Naive thymus-derived CD4-positive, alpha-beta T cell (primary cell): ENCODE results near the gene FBLN1. TPM values are rescaled to one million over a fixed set of nuclear protein-coding genes. Genes with fewer than 3 reads are reported as not detected.

Experiments used
- ATAC-seq: fragments of 150-1000 bp; cut with Tn5 transposase; 2 replicates; pipeline ENCODE4 v1.10.0; 2021; ENCODE audit warnings: mild to moderate bottlenecking, moderate library complexity
- CTCF ChIA-PET: fragments of 350-600 bp; sonication (Branson Sonifier 250); formaldehyde crosslinking; loops from one replicate; lab custom pipeline; 2021; ENCODE audit warnings: antibody characterized with exemption; lab: Charles Lee
- POLR2A ChIA-PET: fragments of 350-600 bp; sonication (Branson Sonifier 250); formaldehyde crosslinking; loops from one replicate; lab custom pipeline; 2021; ENCODE audit warnings: antibody characterized with exemption, inconsistent platforms; lab: Charles Lee
- DNase-seq, 9 donors: peaks; one replicate each; pipeline versions ENCODE4 v3.0.0 to v3.0.0-alpha.2; 2020 to 2022; ENCODE audit warnings: mixed read lengths in 1 of 9
- H3K27ac ChIP-seq: one replicate; pipeline ENCODE4 v1.7.0; 2013; ENCODE audit warnings: mild to moderate bottlenecking, low read depth, low read length, moderate library complexity
- H3K27me3 ChIP-seq, 2 donors: one replicate each; pipeline ENCODE4 v1.7.0; 2013; ENCODE audit warnings: low read length in 2 of 2, mild to moderate bottlenecking in 2 of 2, moderate library complexity in 2 of 2; ENCODE audit not compliant: control insufficient read depth in 2 of 2, insufficient read depth in 2 of 2
- H3K36me3 ChIP-seq, 3 experiments: 1 replicate in 2 of 3; 2 replicates in 1 of 3; pipeline ENCODE4 v1.7.0; 2013; ENCODE audit warnings: low read length in 3 of 3, mild to moderate bottlenecking in 3 of 3, moderate library complexity in 1 of 3; ENCODE audit not compliant: insufficient read depth in 3 of 3, control insufficient read depth in 2 of 3
- H3K4me1 ChIP-seq, 2 donors: one replicate each; pipeline ENCODE4 v1.7.0; 2013; ENCODE audit warnings: low read length in 2 of 2, mild to moderate bottlenecking in 2 of 2, moderate library complexity in 1 of 2; ENCODE audit not compliant: control insufficient read depth in 2 of 2, insufficient read depth in 2 of 2
- H3K4me3 ChIP-seq: 2 replicates; pipeline ENCODE4 v1.7.0; 2013; ENCODE audit warnings: mild to moderate bottlenecking, low read length
- H3K9me3 ChIP-seq, 3 experiments: 1 replicate in 2 of 3; 2 replicates in 1 of 3; pipeline ENCODE4 v1.7.0; 2013; ENCODE audit warnings: low read length in 3 of 3; ENCODE audit not compliant: control insufficient read depth in 2 of 3
- H3K27ac Mint-ChIP-seq, 9 donors: one replicate each; pipeline ENCODE4 v1.8.0; 2020 to 2022; ENCODE audit warnings: mixed read lengths in 9 of 9, mild to moderate bottlenecking in 8 of 9, moderate library complexity in 5 of 9, inconsistent platforms in 2 of 9
- H3K27me3 Mint-ChIP-seq, 5 donors: one replicate each; pipeline ENCODE4 v1.8.0; 2021 to 2022; ENCODE audit warnings: mixed read lengths in 5 of 5, mild to moderate bottlenecking in 1 of 5
- H3K36me3 Mint-ChIP-seq, 5 donors: one replicate each; pipeline ENCODE4 v1.8.0; 2020 to 2022; ENCODE audit warnings: mixed read lengths in 5 of 5, mild to moderate bottlenecking in 3 of 5, inconsistent platforms in 1 of 5
- H3K4me1 Mint-ChIP-seq, 7 donors: one replicate each; pipeline ENCODE4 v1.8.0; 2020 to 2022; ENCODE audit warnings: mixed read lengths in 7 of 7, mild to moderate bottlenecking in 3 of 7, inconsistent platforms in 1 of 7
- H3K4me3 Mint-ChIP-seq, 10 donors: one replicate each; pipeline ENCODE4 v1.8.0; 2020 to 2022; ENCODE audit warnings: mild to moderate bottlenecking in 10 of 10, mixed read lengths in 10 of 10, moderate library complexity in 6 of 10, inconsistent platforms in 2 of 10
- H3K9me3 Mint-ChIP-seq, 11 donors: one replicate each; pipeline ENCODE4 v1.8.0; 2020 to 2022; ENCODE audit warnings: mixed read lengths in 11 of 11, mild to moderate bottlenecking in 4 of 11, inconsistent platforms in 1 of 11, moderate library complexity in 1 of 11
- intact Hi-C, 2 donors: fragments of 100-400 bp; cut with micrococcal nuclease; formaldehyde crosslinking; loops; one replicate each; pipeline ENCODE4 v1.15.1; 2023
- polyA plus RNA-seq, 2 donors: library from polyadenylated mRNA; unstranded; fragments of 300-500 nt; fragmentation: Illumina TruSeq; gene quantifications; one replicate each; pipeline ENCODE4 v1.2.3, GENCODE V29; 2021
- total RNA-seq, 6 experiments: library from RNA in 5 of 6; stranded (reverse) in 5 of 6; gene quantifications; 1 replicate in 5 of 6; 2 replicates in 1 of 6; pipeline ENCODE4 v1.2.3 and lab custom pipeline; 2021 to 2026

Gene FBLN1
- total and polyA plus RNA-seq, 7 experiments from 2014 or later: 0.11 to 1.1 TPM; not detected in 5

- intact Hi-C loops: no loop called here
- ATAC-seq (no peak), DNase-seq (no peak)
- H3K27ac ChIP-seq: no peak overlapping the region
- H3K36me3 Mint-ChIP-seq: no peaks in the 10 kb centered on the region
- H3K4me1 Mint-ChIP-seq: peaks cover 0 to 4% (median 0%) of the 10 kb centered on the region in 7 donors
- H3K27ac Mint-ChIP-seq: no peak overlapping the region
- no peaks in the 10 kb centered on the region for H3K9me3 ChIP-seq
- no peak overlapping the region for H3K4me3 Mint-ChIP-seq
- CTCF ChIA-PET: no interaction called here
- no peaks in the 10 kb centered on the region for H3K27me3 ChIP-seq
- H3K4me3 ChIP-seq: no peak overlapping the region
- no peaks in the 10 kb centered on the region for H3K36me3 ChIP-seq
- POLR2A ChIA-PET: no interaction called here
- H3K9me3 Mint-ChIP-seq: peaks cover 0 to 2% (median 0%) of the 10 kb centered on the region in 11 donors
- H3K27me3 Mint-ChIP-seq: peaks cover 0 to 24% (median 0%) of the 10 kb centered on the region in 5 donors
- H3K4me1 ChIP-seq: no peaks in the 10 kb centered on the region
Measured at GRCh38 chr22:45598596-45599217, 96.0 kb downstream of the FBLN1 start.

GRCh38 chr22:45599836-45600577 is 97.3 kb downstream of the FBLN1 start:
- no peaks in the 10 kb centered on the region for H3K9me3 ChIP-seq
- DNase-seq (no peak), ATAC-seq (no peak)
- Mint-ChIP-seq H3K27ac (no peak overlapping the region), H3K27me3 (peaks cover 0 to 14% (median 0%) of the 10 kb centered on the region in 5 donors), H3K4me1 (peaks cover 0 to 4% (median 0%) of the 10 kb centered on the region in 7 donors), H3K9me3 (peaks cover 0 to 2% (median 0%) of the 10 kb centered on the region in 11 donors), H3K4me3 (no peak overlapping the region), H3K36me3 (no peaks in the 10 kb centered on the region)
- CTCF ChIA-PET: no interaction called here
- H3K36me3 ChIP-seq: no peaks in the 10 kb centered on the region
- no peak overlapping the region for H3K27ac ChIP-seq
- H3K4me3 ChIP-seq: no peak overlapping the region
- intact Hi-C loops: no loop called here
- no peaks in the 10 kb centered on the region for H3K4me1 ChIP-seq
- POLR2A ChIA-PET: no interaction called here
- H3K27me3 ChIP-seq: no peaks in the 10 kb centered on the region

DNA sequence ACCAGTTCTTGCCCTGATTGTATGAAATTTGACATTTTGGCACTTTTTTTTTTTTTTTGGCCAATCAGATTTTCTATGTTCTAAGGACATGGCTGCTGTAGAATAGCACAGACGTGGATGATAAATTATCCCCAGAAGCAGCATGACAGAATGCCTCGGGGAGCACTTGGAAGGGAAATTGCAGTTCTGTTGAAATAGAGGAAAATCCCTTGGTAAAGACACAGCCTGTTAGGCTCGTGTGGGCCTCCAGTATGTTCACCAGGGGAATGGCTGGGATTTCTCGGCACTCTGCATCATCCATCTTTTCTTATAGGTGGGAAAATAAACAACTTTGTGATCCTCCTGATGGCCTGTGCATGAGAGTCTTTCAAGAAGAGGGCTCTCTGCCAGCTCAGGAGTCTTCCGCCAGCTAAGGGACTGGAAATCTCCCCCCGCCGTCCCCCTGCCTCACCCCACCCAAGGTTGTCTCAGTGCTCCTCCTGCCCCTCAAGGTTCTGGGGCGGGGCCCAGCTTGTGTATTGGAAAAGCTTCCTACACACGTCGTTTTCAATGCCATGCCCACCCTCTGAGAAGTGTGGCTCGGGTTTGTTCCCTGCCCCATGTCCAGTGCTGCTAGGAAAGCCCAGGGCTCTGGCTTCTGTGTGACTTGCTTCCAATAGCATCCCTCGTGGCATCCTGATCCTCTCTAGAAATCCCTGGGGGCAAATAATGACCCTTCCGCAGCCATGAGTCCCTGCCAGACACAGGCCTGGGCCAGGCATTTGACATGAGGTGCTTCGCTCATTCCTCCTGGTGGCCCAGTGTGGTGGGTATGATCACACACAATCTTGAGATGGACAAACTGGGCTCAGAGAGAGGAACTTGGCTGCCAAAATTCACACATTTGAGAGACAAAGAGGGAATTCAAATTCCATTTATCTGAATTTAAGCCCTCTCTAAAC is 98.4 kb downstream of the FBLN1 start:
- DNase-seq: no peak

DNA sequence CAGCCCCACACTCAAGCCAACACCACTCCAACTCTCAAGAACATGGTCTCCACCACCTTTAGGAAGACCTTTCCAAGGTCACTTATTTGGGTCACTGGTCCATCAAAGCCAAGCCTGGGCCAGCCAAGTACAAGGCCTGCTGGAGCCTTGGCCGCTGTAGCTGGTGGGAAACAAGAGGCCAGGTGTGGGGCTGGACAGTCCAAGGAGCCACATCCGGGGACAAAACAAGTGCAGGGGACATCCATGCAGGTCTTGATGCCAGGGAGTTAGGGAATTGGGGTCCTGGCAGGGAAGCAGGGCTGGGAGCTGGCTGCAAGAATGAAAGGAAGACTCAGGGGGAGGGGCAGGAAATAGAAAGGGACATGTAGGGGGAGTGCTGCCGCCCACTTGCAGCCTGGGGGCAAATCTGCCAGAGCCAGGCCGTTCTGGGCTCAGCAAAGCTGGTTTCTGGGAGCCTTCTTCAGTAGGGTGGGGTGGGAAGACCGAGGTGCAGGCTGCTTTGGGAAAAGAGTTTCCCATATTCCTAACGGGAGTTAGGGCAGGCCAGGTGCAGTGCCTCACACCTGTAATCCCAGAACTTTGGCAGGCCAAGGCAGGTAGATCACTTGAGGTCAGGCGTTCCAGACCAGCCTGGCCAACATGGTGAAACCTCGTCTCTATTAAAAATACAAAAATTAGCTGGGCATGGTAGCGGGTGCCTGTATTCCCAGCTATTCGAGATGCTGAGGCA is 99.5 kb downstream of the FBLN1 start:
- Mint-ChIP-seq H3K9me3 (no peaks in the 10 kb centered on the region), H3K27ac (peak overlapping the region in 1 of 9 donors; percentile 46), H3K4me3 (no peak overlapping the region), H3K36me3 (no peaks in the 10 kb centered on the region), H3K27me3 (peaks cover 2 to 24% (median 10%) of the 10 kb centered on the region in 5 donors), H3K4me1 (peaks cover 0 to 4% (median 0%) of the 10 kb centered on the region in 7 donors)
- H3K9me3 ChIP-seq: no peaks in the 10 kb centered on the region
- DNase-seq: no peak
- CTCF ChIA-PET: no interaction called here
- H3K4me1 ChIP-seq: no peaks in the 10 kb centered on the region
- no peak overlapping the region for H3K4me3 ChIP-seq
- H3K36me3 ChIP-seq: no peaks in the 10 kb centered on the region
- no peak for ATAC-seq
- intact Hi-C loops: no loop called here
- no peaks in the 10 kb centered on the region for H3K27me3 ChIP-seq
- H3K27ac ChIP-seq: no peak overlapping the region
- POLR2A ChIA-PET: no interaction called here

More for the DNA sequence above, 98.4 kb downstream of the FBLN1 start:
- Mint-ChIP-seq H3K27ac (no peak overlapping the region), H3K36me3 (no peaks in the 10 kb centered on the region), H3K4me1 (peaks cover 0 to 4% (median 0%) of the 10 kb centered on the region in 7 donors), H3K4me3 (no peak overlapping the region), H3K27me3 (peaks cover 0 to 14% (median 6%) of the 10 kb centered on the region in 5 donors), H3K9me3 (no peaks in the 10 kb centered on the region)
- POLR2A ChIA-PET: no interaction called here
- Histone ChIP-seq H3K27ac (no peak overlapping the region), H3K4me1 (no peaks in the 10 kb centered on the region), H3K4me3 (no peak overlapping the region), H3K9me3 (no peaks in the 10 kb centered on the region), H3K27me3 (no peaks in the 10 kb centered on the region), H3K36me3 (no peaks in the 10 kb centered on the region)
- CTCF ChIA-PET: no interaction called here
- no peak for ATAC-seq
- intact Hi-C loops: no loop called here

DNA sequence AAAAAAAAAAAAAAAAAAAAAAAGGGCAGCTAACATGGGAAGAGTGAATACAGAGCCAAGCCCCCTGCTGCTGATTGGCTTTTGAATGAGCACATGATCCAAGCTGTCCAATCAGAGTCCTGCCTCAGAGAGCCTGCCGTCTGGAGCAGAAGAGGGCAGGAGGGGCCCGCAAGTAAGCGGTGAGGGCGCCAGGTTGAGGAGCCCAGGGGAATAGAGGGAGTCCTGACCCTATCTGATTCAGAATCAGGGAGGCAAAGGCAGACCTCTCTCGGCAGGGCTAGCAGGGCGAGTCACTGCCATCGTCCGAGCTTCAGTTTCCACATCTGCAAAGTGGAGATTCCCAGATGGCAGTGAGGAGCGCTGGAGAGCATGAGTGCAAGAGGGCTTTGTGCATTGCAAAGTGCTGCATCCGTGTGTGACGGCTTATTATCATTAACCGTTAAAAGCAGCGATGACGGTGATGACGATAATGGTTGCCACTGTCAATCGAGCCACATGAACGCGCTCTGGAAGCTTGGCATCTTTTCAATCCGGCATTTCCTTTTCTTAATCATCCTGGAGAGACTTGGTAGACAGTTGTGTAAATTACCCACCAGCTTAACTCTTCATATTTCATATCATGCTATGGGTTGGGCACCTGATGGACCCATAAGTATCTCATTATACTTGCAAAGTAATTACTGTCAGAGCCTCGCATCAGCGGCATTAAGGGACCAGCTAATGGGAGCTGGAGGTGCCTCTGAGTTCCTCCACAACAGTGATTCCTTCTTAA is 100.3 kb downstream of the FBLN1 start:
- intact Hi-C loops: no loop called here

More for the DNA sequence above, 100.3 kb downstream of the FBLN1 start:
- Mint-ChIP-seq H3K4me1 (peaks cover 0 to 4% (median 0%) of the 10 kb centered on the region in 7 donors), H3K4me3 (no peak overlapping the region), H3K27me3 (peaks cover 2 to 24% (median 10%) of the 10 kb centered on the region in 5 donors), H3K36me3 (no peaks in the 10 kb centered on the region), H3K9me3 (no peaks in the 10 kb centered on the region), H3K27ac (no peak overlapping the region)
- DNase-seq (no peak), ATAC-seq (no peak)
- H3K4me3 ChIP-seq: no peak overlapping the region
- H3K27ac ChIP-seq: no peak overlapping the region
- H3K9me3 ChIP-seq: no peaks in the 10 kb centered on the region
- CTCF ChIA-PET: no interaction called here
- no peaks in the 10 kb centered on the region for H3K27me3 ChIP-seq
- no peaks in the 10 kb centered on the region for H3K36me3 ChIP-seq
- no peaks in the 10 kb centered on the region for H3K4me1 ChIP-seq
- POLR2A ChIA-PET: no interaction called here
